Omental fat pad (tissue), 4 donors: ENCODE results near the gene CRIM1. TPM values are rescaled to one million over a fixed set of nuclear protein-coding genes. Genes with fewer than 3 reads are reported as not detected.
A peak's percentile ranks its signal among the peaks of the same experiment; 100 is the strongest.

Experiments
- ATAC-seq: fragments of 150-250 bp; one replicate; pipeline ENCODE4 v1.9.1; 2016; ENCODE audit warnings: mild to moderate bottlenecking, moderate library complexity; ENCODE audit not compliant: low FRiP score
- DNase-seq: peaks from one replicate; pipeline ENCODE4 v3.0.0-alpha.2; 2019; ENCODE audit warnings: low spot score
- CTCF ChIP-seq, 3 donors: fragments of 450-650 bp; IDR thresholded peaks; one replicate each; pipeline ENCODE4 v1.5.1; 2016 to 2017; ENCODE audit warnings: antibody characterized with exemption in 3 of 3, mild to moderate bottlenecking in 3 of 3, moderate library complexity in 2 of 3
- total RNA-seq, 4 donors: library from RNA; depleted of rRNA; stranded (reverse); fragments of >200 nt; gene quantifications; one replicate each; pipeline ENCODE4 v1.1.0, GENCODE V29; 2016

CRIM1 gene
- total RNA-seq, 4 donors from 2014 or later: 229 to 252 (median 233) TPM

GRCh38 chr2:36449943-36450392, 94.4 kb downstream of the CRIM1 start:
- no peak for DNase-seq
- TF ChIP-seq CTCF (IDR thresholded peaks at IDR 0.05): no peak
- ATAC-seq: no peak

GRCh38 chr2:36450466-36451196, 95.1 kb downstream of the CRIM1 start:
- DNase-seq: no peak
- TF ChIP-seq CTCF (IDR thresholded peaks at IDR 0.05): no peak
- peak; percentile 83 for ATAC-seq

- no peak for DNase-seq
- ATAC-seq: no peak
- no peak for TF ChIP-seq CTCF (IDR thresholded peaks at IDR 0.05)
Measured at GRCh38 chr2:36451512-36451911, 95.9 kb downstream of the CRIM1 start.

GRCh38 chr2:36452260-36452659, 96.7 kb downstream of the CRIM1 start:
- DNase-seq: no peak
- no peak for ATAC-seq
- no peak for TF ChIP-seq CTCF (IDR thresholded peaks at IDR 0.05)

- DNase-seq: no peak
- TF ChIP-seq CTCF (IDR thresholded peaks at IDR 0.05): no peak
- ATAC-seq: no peak
Measured at GRCh38 chr2:36453652-36454051, 98.1 kb downstream of the CRIM1 start.

- no peak for TF ChIP-seq CTCF (IDR thresholded peaks at IDR 0.05)
- ATAC-seq (no peak), DNase-seq (no peak)
Measured at GRCh38 chr2:36455011-36455410, 99.4 kb downstream of the CRIM1 start.

- no peak for TF ChIP-seq CTCF (IDR thresholded peaks at IDR 0.05)
- no peak for DNase-seq
Measured at GRCh38 chr2:36455788-36456187, 100.2 kb downstream of the CRIM1 start.

More at GRCh38 chr2:36455788-36456187, 100.2 kb downstream of the CRIM1 start:
- ATAC-seq: no peak
